Femur (tissue), 1 donor: ENCODE measurements around the gene THAP9.
"Not testable (repeated sequence)": the region's sequence is repeated elsewhere in the genome, so short reads cannot be mapped to it uniquely, and the experiment has no call there.

ENCODE experiments used
- DNase-seq: peaks from one replicate; pipeline ENCODE4 v3.0.0-alpha.2; 2017

THAP9 gene, protein sequence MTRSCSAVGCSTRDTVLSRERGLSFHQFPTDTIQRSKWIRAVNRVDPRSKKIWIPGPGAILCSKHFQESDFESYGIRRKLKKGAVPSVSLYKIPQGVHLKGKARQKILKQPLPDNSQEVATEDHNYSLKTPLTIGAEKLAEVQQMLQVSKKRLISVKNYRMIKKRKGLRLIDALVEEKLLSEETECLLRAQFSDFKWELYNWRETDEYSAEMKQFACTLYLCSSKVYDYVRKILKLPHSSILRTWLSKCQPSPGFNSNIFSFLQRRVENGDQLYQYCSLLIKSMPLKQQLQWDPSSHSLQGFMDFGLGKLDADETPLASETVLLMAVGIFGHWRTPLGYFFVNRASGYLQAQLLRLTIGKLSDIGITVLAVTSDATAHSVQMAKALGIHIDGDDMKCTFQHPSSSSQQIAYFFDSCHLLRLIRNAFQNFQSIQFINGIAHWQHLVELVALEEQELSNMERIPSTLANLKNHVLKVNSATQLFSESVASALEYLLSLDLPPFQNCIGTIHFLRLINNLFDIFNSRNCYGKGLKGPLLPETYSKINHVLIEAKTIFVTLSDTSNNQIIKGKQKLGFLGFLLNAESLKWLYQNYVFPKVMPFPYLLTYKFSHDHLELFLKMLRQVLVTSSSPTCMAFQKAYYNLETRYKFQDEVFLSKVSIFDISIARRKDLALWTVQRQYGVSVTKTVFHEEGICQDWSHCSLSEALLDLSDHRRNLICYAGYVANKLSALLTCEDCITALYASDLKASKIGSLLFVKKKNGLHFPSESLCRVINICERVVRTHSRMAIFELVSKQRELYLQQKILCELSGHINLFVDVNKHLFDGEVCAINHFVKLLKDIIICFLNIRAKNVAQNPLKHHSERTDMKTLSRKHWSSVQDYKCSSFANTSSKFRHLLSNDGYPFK

DNA sequence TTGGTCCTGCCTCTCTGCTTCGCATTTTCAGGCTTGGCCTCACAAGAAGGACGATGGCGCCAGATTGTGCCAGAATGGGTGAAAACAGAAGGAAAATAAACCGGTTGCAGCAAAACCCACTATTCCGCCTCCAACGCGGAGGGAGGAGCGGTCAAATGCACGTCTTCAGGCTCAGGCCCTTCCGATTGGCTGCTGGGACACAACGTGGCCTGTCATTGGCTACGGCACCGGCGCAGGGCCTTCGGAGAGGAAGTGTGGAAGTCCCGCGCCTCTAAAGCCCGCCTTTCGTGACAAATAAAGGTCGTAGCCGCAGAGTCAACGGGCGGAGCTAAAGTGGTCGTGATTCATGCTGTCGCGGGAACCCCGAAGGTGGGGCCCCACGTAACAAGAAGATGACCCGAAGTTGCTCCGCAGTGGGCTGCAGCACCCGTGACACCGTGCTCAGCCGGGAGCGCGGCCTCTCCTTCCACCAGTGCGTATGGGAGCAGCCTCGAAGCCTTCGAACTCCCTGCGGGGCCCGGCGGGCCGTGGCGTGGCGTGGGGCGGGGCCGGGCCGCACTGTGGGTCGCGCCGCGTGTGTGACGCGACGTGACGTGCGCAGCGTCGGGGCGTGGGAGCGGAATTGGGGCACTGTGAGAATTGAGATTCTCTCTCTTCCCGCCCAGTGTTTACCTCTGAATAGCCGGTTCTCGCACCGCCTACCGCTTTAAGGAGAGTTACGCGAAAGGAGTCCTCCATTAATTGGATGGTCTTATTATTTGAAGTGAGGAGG, at the start of gene THAP9:
THAP9 (plus strand) TSS at position 325 of the 772 bp plus-strand sequence; CDS start at position 393, 68 bp downstream.
- DNase-seq: peak; percentile 100

DNA sequence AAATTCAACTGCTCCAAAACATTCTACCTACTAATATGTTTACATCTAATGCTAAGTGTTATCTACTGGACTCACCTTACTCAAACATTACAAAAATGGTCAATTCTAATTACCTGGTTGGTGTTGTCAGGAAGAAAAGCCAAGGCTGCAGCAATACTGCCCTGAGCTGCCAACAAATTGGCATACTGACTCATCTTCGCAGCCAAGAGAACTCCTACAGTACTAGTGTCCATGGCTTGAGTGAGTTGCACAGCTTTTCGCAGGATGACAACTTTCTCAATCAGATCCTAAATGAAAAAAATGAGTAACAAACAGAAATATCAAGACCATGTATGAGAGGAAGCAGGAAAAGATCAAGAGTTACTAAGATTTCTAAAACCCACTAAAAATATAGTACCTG, 49.2 kb upstream of the THAP9 start:
- DNase-seq: no peak

DNA sequence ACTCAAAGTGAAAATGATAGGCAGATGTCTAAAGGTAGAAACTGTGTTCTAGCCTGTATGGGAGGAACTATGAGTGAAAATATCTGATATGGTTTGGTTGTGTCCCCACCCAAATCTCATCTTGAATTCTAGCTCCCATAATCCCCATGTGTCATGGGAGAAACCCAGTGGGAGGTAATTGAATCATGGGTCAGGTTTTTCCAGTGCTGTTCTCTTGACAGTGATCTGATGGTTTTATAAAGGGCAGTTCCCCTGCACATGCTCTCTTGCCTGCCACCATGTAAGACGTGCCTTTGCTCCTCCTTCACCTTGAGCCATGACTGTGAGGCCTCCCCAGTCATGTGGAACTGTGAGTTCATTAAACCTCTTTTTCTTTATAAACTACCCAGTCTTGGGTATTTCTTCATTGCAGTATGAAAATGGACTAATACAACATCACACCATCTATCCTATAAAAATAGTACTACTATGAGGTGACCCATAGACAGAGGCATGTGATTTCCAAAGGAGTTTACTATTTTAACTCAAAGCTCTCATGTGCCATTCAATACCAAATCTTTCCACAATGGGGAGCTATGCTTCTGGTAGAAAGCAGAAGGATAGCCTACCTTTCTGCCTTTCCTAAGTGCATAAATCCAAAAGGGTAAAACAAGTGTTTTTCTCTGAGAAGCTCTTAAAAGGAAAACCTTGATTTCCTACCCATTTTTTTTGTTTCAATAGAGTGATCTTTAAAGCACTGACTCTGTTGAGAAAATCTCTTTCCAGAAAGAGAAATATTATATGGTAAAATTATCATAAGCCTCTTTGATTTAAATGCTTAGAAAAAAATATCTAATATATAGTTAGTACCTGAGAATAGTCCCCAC, 48.4 kb upstream of the THAP9 start:
- no peak for DNase-seq

DNA sequence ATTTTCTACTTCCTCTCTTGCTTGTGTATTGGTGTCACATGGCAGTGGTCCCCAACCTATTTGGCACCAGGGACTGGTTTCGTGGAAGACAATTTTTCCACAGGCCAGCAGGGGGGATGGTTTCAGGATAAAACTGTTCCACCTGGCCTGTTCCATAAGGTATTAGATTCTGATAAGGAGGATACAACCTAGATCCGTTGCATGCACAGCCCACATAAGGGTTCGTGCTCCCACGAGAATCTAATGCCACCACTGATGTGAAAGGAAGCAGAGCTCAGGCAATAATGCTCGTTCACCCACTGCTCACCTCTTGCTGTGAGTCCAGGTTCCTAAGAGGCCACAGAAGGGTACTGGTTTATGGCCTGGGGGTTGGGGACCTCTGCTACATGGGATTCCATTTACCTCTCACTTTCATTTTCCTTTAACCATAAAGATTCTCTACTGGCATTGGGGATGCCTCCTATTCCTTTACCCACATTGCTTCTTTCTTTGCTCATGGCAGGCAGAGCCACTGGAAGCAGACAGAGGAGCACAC, 47.7 kb upstream of the THAP9 start:
- DNase-seq: no peak

DNA sequence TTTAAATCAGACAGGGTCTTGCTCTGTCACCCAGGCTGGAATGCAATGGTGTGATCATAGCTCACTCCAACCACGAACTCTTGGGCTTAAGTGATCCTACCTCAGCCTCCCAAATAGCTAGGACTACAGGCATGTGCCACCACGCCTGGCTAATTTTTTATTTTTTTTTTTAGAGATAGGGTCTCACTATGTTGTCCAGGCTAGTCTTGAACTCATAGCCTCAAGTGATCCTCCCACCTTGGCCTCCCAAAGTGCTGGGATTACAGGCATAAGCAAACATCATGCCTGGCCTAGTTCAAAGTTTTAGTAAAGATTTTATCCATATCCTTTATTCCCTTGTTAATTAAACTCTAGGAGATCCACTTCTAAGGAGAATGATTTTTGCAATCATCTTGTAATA, 40.0 kb upstream of the THAP9 start:
- not testable (repeated sequence) for DNase-seq

DNA sequence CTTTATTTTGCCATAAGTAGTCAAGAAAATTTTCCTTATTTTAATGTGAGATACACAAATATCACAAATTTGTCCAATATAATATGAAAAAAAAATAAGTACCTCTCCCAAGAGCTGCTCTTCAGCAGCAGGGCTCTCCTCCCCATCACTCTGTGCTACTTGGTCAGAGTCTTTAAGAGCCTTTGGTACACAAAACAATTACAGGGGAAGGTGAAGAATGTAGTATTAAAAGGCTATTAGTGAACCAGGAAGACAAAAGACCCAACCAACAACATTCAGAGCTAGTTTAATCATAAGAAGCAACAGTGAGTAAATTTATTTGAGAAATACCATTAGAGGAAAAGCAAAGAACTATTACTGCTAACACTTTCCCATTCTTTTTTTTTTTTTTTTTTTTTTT, 39.0 kb upstream of the THAP9 start:
- no peak for DNase-seq

DNA sequence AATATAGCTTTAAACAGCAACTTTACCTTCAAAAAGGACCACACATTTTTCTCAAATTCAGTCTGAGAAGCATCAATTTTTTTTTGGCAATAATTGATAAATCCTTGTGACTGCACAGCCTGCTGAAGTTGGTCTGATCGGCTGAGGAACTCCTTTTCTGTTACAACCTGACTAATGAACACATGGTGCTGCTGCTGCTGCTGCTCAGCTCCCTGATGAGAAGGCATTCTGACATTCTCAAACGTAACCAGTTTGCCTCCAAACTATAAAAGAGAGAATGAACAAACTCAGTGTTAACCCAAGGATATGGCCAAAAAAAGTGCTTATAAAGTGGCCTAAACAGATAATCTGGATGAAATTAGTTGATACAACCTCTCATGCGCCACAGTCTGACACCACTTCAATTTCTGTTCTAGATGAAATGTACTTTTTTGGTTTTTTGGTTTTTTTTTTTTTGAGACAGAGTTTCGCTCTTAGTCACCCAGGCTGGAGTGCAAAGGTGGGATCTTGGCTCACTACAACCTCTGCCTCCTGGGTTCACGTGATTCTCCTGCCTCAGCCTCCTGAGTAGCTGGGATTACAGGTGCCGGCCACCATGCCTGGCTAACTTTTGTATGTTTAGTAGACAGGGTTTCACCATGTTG, 36.1 kb upstream of the THAP9 start:
- no peak for DNase-seq

DNA sequence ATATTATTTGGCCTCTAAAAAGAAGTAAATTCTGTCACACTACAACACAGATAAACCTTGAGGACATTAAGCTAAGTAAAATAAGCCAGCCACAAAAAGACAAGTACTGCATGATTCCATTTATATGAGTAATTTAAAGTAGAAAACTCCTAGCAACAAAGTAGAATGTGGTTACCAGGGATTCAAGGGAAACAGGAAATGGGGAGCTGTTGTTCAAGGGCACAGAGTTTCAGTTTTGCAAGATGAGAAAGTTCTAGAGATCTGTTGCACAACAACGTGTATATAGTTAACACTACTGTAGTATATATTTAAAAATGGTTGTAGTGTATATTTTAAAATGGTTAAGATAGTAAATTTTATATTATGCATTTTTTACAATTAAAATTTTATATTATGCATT, 34.9 kb upstream of the THAP9 start:
- DNase-seq: no peak

DNA sequence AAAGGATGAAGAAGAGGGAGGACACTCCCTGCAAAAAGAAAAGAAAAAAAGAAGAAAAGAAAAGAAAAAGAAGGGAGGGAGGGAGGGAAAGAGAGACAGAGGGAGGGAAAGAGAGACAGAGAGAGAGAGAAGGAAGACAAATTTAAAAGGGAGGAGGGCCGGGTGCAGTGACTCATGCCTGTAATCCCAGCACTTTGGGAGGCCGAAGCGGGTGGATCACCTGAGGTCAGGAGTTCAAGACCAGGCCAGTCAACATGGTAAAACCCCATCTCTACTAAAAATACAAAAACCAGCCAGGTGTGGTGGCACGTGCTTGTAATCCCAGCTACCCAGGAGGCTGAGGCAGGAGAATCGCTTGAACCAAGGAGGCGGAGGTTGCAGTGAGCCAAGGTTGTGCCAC, 34.5 kb upstream of the THAP9 start:
- not testable (repeated sequence) for DNase-seq

DNA sequence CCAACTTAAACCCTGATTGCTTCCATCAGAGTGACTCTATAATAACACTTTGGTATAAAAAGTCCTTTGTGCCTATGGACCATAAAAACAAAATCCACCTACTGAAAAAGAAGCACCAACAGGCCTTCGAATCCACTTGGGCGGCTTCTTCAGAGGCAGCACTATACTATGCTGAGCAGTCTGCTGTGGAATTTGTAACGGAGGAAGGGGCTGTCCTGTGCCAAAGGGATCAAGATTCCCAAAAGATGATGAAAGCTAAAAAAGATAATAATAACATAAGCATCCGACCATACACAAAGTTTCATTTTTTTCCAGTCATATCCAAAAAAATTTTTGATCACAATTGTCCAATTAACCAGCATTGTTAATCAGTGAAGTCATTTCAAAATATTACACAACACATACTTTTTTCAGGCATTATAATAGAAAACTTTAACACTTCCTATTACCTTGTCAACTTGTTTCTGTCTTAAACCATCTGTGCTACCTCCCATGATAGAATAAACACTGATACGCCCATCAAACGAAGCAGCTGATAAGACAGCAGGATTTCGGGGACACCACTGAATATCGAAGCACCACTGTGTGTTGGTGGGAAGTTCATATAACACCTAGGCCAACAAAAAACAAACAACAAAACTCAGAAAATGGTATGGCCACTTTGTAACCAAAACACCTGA, 33.7 kb upstream of the THAP9 start:
- DNase-seq: no peak

DNA sequence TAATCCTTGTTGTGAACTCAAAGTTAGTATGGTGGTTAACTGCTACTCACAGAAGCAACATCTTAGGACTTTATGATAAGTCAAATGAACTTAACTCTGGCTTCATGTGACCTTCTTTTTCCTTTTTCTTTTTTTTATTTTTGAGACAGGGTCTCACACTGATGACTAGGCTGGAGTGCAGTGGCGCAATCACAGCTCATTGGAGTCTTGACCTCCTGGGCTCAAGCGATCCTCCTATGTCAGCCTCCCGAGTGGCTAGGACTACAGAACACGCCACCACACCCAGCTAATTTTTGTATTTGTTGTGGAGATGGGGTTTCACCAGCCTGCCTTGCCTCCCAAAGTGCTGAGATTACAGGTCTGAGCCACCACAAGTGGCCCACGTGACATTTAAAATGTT, 32.0 kb upstream of the THAP9 start:
- DNase-seq: no peak

DNA sequence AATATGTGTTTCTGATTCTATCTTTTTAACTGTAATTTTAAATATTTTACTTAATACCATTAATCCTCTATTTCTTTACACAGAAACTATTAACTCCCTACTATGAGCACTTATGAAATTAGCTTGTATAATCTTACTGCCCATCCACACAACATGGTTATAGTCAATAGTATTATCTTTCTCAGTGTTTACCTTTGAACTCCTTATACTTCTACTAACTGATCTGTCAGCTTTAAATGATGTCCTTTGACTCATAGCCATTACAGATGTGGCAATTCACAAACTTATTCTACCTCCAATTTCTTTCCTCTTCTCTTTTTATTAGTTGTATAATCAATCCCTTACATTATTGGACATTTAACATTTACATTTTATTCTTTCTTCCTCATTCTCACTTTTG, 15.1 kb upstream of the THAP9 start:
- no peak for DNase-seq

DNA sequence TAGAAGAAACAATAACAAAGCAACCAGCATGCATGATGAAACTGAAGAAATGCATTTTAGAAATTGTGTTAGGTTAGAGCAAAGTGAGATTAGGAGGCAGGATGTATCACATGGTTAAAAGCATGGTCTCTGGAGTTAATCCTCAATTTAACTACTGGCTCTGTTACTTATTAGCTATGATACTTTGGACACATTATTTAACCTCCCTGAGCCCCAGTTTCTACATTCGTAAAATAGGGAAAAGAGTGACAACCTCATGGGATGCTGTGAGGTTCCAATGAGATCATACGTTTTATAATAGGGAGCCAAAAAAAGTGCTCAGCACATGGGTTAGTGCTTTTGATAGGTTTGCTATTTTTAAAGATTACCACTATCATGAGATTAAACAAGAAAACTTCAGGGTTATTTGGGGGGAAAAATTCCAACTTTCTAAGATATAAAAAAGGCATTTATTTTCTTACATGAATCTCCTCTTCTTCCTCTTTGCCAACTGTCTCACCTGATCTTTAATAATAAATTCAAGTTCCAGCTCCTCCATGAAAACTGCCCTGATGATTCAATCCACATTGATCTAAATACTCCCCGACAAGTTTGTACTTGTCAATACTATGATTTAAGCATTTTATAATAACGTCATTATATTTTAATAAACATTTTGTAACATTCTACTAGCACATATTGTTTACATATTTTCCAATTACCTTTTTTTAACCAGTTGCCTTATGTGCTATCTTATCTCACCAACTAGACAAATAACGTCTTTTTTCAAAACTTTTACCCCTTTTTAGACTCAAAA, 14.2 kb upstream of the THAP9 start:
- DNase-seq: no peak

DNA sequence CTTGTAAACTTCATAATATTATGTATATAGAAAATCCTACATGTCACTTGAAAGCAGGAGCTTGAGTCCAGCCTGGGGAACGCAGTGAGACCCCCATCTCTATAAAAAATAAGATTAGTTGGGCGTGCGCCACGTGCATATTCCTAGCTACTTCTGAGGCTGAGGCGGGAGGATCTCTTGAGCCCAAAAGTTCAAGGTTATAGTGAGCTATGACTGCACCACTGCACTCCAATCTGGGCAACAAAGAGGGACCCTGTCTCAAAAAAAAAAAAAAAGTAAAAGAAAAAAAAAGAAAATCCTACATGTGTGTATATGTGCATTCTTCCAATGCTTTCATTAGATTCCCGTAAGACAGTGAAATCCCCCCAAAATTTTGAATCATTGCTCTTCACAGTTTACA, 11.2 kb upstream of the THAP9 start:
- no peak for DNase-seq

DNA sequence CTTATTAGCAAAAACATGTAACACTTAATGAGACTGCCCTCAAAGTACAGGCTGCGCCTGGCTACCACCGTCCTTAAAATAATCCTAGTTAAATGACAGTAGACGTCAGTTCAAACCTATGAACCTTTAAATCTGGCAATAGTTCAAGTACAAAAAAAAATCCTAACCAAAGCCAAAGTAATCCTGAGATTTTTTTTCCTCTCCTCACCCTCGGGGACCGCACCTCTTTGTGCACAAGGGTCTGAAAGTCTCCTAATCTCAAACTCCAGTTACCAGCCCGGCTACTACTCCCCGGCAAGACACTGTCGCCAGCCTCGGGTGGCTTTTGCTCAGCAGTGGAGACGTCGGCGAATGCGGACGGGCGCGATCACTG, 10.0 kb upstream of the THAP9 start:
- DNase-seq: no peak

DNA sequence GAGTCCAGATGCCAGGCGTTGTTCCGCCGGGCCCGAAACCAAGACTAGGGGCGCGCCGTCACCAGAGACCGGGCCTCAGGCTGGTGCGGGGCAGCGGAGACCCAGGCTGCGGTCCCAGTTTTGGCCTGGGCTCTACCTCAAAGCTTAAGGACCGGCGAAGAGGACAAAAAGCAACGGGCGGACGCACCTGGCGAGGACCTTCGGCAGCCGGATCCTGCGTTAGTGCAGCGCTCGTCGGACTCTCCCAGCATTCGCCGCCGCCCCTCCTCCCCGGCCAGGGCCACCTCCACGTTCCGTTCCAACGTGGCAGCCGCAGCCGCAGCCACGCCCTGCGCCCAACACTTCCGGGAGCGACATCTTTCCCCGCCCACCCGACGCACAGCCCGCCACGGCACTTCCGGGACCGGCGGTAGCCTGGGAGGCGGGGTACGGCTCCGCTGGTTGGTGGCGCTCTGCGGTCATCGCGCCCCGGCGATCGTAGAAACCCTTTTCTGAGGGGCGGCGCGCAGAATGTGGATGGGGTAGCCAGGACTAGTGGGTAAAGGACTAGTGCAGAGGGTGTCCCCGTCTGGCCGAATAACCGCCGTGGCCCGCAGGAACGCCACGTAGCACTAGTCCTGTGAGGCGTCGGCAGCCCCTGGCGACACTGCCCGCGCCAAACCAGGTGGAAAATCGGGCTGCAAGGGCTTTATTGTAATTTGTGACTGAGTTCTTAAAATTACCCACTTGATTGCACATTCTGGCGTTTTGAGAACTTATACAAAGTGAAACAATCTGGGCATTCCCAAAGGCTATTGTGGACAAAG, 9.4 kb upstream of the THAP9 start, which contains the start of gene SEC31A:
SEC31A (minus strand) TSS at position 253 of the 806 bp plus-strand sequence. CDS start 9,217 bp downstream, outside the sequence.
- peak; percentile 98 for DNase-seq

DNA sequence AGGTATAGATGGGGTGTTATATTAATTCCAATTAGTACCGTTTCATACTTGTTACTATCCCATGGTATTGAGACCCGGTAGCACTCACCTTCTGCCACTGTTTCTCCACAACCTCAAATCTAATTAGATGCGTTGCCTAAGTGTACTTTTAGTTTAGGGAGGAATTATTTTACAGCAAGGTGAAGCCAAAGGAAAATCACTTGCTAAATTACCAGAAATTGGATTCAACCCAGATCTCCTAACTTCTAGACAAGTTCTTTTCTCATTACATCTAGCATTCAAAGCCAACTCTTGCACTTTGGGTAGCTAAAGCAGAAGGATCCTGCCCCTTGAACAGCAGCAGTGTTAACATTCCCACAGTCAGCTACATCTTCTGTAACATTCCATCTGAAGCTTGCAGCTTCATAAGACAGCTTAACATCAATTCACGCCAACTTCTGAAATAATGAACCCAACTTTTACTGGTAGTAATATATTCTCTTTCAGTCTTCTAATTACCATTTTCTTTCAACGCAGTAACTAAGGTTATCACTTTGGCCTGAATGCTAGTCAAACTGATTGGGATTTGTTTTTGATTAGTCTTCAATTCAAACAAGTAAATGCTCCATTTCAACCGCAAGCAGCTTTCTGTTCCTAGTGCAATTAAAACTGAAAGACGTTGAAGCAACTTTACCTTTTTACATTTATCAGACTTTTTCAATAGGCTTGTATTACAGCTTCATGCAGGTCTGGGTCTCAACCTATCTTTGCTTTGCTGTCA, 8.6 kb upstream of the THAP9 start:
- no peak for DNase-seq

DNA sequence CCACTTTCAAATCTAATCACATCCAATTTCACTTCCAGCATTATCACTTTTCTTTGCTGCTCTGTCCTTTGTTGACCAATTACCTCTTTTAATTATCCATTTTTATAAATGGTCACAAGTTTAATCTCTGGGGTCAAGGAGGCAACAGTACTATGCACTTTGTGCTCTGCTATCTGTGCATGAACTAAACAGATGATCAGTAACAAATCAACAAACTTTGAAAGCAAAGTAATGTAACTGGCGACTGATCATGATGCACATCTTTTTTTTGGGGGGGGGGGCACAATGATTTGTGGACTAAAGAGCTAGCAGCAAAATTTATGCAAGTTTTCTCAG, 8.1 kb upstream of the THAP9 start:
- DNase-seq: no peak
